ENCODE results near the gene UNC5C.

Gene UNC5C

GRCh38 chr4:95466791-95467190 lies 82.0 kb downstream of the UNC5C start:
- DNase-seq (ENCODE audit: low spot score): no peak

- no peak for DNase-seq (ENCODE audit: low spot score)
Measured at GRCh38 chr4:95465010-95465409, 83.8 kb downstream of the UNC5C start.

DNA sequence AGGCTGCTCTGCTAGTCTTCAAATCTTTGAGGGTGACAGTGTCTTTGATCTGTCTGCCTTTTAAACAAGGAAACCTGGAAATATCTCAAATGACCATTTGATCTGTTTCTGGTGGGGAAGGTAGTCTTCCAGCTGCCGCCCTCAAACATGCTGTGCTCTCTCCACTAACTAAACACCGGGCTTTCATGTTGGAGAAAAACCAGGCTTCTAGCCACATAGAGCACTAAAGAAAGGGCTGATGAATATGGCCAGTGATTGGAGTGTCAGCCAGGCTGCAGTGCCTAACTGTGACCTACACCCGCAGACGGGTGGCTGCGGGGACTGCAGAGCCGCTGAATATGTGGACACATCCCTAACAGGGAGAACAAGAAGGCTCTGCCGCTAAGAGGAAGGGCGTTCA lies 85.9 kb downstream of the UNC5C start:
- DNase-seq (ENCODE audit: low spot score): no peak

DNA sequence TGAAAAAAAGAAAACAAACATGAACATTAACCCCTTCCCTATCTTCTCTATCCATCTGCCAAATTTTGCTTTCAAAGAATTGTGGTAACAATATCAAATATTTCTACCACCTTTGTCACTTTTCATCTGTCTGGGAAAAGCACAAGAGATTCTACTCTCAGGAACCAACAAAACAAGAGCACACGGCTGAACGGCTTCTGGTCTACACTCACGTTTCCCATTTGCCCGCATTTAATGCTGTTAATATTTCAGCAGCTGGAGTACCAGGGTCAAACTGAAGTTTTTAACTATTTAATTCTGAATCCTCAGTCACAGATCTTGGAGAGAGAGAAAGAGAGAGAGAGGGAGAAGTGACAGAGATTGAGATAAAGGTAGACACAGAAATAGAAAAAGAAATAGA lies 91.4 kb downstream of the UNC5C start:
- DNase-seq (ENCODE audit: low spot score): no peak

- DNase-seq (ENCODE audit: low spot score): no peak
Measured at GRCh38 chr4:95450294-95450693, 98.5 kb downstream of the UNC5C start.

GRCh38 chr4:95446173-95446572 lies 102.6 kb downstream of the UNC5C start:
- DNase-seq (ENCODE audit: low spot score): no peak

GRCh38 chr4:95445251-95445650 lies 103.5 kb downstream of the UNC5C start:
- DNase-seq (ENCODE audit: low spot score): no peak

DNA sequence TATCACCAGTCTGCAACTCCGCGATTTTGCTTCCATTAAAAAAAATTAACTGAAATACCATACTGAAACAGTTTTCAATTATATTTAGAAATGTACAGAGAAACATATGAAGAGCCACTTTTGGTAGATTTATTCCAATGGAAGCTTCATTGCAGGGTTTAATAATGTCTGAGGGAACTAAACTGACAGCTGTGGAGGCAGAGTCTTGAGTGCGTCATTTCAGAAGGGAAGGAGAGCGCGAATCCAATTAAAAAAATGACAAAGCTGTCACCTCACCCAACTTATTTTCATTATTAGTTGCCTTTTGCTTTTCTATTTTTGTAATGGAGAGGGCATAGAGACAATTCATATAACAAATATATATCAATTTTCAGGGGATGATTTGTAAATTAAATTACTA lies 104.0 kb downstream of the UNC5C start:
- no peak for DNase-seq (ENCODE audit: low spot score)

GRCh38 chr4:95439896-95440295 lies 108.9 kb downstream of the UNC5C start:
- DNase-seq (ENCODE audit: low spot score): no peak

DNA sequence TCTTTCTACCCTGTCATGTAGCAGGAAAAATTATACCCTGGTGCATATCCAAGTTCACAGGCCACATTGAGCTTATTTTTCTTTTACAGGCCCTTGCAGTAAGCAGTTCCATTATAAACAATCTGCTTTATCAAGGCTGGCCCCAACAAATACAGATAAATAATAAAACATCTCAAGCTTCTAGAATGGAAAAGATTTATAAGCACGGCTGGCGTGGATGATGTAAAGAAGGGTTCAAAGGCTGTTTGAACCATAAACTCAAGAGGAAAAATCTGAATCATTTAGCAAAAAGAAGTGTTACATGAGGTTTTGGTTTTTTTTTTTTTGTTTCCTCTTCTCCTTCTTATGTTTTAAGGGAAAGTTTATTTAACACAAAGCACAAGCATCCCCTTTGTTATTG lies 109.7 kb downstream of the UNC5C start:
- DNase-seq (ENCODE audit: low spot score): no peak

DNA sequence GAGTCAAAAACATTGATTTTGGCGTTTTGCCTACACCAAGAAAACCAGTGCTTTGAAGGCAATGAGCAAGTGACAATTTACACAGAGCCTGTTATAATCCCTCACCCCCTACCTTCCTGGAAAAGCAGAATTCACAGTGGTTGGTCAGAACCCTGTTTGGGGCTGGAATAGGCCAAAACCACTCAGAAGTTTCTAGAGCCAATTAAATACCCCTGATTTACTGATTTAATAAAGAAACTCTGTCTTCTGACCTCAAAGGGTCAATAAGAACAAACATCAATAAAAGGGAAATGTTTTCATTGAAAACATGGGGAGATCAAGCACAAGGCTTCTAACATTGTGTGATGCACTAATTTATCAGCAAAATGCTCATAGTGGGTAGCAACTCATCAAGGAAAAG lies 116.3 kb downstream of the UNC5C start:
- no peak for DNase-seq (ENCODE audit: low spot score)

GRCh38 chr4:95431678-95432077 lies 117.1 kb downstream of the UNC5C start:
- DNase-seq (ENCODE audit: low spot score): no peak

DNA sequence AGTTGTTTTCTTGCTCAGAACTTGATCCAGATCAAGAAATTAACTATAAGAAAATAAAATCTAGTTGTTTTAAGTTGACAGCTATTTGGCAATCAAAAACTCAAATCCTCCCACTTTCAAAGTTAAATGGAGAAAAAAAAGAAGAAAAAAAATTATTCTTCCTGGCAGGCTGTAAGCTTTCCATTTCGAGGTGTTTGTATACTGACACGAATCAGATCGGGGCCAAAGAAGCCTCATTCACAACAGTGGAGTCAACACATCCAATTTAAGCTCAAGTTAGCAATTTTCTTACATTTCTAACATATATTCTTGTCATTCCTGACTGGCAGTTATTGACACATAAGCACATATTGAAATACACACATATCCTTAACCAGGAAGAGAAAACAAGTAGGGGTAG lies 119.4 kb downstream of the UNC5C start:
- DNase-seq (ENCODE audit: low spot score): no peak

DNA sequence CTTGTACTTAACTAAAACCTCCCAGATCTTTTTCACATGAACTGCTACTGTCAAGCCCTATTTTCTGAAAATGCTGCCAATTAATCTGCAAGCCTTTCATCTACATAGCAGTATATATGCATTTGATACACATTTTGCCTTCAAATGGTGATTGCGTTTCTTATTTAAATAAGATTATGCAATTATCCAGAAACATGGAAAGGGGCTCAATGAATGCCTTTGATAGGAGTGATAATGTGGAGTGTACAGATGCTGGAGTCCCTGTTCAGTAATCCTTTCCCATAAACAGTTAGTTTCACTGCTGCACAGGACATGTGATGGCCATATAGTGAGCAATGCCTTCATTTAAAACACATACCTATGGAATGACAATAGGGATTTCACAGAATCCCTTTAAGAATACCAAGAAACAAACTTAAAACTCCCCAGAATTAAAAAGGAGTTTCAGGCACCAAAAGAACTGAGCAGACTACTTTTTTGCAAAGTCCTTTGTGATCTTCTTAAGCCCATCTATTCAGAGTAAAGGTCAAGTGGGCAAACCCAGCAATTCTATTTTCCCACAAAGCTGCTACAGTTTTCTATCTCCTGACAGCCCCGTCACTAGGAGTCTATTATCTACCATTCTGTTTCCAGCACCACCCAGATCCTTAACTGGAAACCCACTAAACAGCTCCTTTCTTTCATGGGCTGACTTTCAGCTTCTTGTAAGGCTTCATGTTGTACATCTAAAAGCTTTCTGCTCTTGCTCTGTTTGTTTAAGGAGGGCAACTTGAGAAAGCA lies 120.3 kb downstream of the UNC5C start:
- no peak for DNase-seq (ENCODE audit: low spot score)

DNA sequence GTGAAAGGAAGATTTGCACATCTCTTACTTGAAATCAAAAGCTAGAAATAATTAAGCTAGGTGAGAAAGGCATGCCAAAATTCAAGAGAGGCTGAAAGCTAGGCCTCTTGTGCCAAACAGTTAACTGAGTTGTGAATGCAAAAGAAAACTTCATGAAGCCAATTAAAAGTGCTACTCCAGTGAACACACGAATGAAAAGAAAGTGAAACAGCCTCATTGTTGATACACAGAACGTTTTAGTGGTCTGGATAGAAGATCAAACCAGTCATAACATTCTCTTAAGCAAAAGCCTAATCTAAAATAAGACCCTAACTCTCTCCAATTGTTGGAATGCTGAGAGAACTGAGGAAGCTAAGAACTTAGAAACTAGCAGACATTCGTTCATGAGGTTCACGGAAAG lies 122.3 kb downstream of the UNC5C start:
- no peak for DNase-seq (ENCODE audit: low spot score)

GRCh38 chr4:95422436-95422835 lies 126.3 kb downstream of the UNC5C start:
- DNase-seq (ENCODE audit: low spot score): no peak

DNA sequence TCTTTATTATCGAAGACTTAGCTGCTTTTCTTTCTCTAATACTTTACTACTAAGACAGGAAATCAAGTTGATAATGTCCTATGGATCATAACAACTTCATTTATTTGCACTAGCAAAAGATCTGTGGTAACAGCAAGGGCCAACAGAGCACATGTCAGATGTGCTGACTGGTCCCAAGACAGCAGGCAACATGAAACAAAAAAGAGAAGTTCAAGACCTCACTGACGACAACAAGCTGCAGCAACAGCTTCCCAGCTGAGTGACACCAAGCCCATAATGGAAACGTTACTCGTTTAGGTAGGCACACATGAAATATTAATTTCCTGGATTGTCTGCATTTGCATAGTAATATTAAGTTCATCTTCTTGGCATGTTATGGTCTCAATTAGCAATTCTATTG lies 126.9 kb downstream of the UNC5C start:
- DNase-seq (ENCODE audit: low spot score): no peak

DNA sequence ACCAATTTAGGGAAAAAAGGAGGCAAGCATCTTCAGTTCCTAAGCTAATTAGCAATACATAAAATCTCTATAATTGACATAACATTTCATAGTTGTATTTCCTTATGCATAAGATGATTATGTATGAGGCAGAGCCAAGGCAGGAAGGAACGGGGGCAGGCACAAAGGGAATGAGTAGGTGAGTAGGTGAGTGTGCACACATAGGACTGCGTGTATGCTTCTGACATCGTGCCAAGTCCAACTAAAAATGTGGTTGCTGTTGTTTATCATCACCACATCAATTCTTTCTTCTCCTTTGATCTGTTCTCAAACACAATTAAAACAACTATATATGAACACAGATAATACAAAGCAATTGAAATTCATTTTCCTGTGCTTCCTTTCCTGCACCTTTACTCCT lies 131.2 kb downstream of the UNC5C start:
- no peak for DNase-seq (ENCODE audit: low spot score)

GRCh38 chr4:95415346-95415771 lies 133.4 kb downstream of the UNC5C start:
- DNase-seq (ENCODE audit: low spot score): no peak

- DNase-seq (ENCODE audit: low spot score): no peak
Measured at GRCh38 chr4:95411371-95412088, 137.2 kb downstream of the UNC5C start.

DNA sequence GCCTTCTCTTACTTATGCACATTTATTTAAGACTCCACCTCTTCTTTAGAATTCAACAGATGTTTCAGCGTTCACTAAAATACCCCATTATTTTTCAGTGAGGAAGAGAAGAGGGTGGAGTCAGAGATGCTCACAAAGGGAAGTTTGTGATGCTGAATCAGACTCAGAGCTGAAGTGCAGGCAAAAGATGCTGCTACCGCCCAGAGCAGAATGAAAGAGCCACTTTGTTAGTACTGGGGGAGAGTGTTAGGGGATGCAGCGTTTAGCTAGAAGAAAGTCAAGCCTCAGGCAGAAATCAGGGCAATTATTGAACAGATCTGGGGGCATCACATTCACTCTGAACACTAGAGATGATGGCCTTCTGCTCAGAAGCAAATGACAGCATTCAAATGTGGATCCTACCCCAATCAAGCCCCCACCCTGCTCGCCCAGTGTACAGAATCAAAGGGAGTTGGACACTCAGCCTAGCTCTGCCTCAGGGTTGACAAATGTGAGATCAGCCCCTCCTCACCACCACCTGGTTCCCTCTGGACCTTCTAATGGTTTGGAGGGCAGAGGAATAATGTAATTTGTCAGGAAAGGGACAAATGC lies 138.3 kb downstream of the UNC5C start:
- DNase-seq (ENCODE audit: low spot score): peak; percentile 95

DNA sequence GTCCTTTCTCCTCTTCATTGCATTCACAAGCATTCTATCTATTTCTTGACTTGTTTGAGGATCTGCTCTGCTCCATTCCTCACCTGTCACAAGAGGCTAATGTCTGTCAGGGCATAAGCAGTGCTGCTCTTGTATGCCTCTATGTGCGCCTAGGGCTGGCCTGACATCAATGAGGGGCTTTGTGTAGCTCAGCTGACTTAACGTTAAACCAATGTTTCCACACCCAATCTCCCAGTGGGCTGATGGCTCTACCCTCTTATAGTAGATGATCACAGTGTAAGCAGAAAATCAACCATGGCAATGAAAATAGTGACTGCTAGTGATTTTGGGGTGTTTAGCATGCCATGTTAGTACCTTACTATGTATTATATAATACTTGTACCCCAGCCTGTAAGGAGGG lies 139.0 kb downstream of the UNC5C start:
- peak; percentile 78 for DNase-seq (ENCODE audit: low spot score)

DNA sequence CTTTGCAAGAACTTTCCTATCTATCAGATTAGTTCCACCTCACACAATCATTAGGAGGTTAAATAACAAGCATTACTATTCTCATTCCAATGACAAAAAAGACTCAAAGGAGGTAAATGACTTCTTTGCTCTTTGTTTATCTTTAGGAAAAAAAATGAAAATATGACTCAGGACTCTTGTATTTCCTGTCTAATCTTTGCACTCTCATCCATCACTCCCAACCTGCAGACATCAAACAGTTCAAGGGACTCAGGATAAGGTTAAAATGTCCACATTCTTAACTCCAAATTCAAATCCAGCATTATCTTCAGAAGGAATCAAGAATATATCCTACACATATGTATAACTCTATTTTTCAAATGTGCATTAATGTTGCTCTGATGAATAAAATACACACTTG lies 139.6 kb downstream of the UNC5C start:
- no peak for DNase-seq (ENCODE audit: low spot score)
